GM18951 (cell line): ENCODE measurements around the gene TMEM63C.
"Not testable (repeated sequence)": the region's sequence is repeated elsewhere in the genome, so short reads cannot be mapped to it uniquely, and the experiment has no call there.

Experiments used
- POLR2A ChIP-seq: IDR thresholded peaks from 4 replicates; pipeline ENCODE4 v1.6.1; 2011; ENCODE audit warnings: mild to moderate bottlenecking; ENCODE audit not compliant: insufficient read length, insufficient read depth; ENCODE audit errors: extremely low read depth
- in situ Hi-C: fragments of 300-500 bp; cut with MboI; formaldehyde crosslinking; loops from one replicate; pipeline ENCODE4 v1.12.0; 2022; ENCODE audit warnings: low sequenced_read_pairs, mixed read lengths, inconsistent platforms; ENCODE audit not compliant: unreplicated experiment

Gene TMEM63C

DNA sequence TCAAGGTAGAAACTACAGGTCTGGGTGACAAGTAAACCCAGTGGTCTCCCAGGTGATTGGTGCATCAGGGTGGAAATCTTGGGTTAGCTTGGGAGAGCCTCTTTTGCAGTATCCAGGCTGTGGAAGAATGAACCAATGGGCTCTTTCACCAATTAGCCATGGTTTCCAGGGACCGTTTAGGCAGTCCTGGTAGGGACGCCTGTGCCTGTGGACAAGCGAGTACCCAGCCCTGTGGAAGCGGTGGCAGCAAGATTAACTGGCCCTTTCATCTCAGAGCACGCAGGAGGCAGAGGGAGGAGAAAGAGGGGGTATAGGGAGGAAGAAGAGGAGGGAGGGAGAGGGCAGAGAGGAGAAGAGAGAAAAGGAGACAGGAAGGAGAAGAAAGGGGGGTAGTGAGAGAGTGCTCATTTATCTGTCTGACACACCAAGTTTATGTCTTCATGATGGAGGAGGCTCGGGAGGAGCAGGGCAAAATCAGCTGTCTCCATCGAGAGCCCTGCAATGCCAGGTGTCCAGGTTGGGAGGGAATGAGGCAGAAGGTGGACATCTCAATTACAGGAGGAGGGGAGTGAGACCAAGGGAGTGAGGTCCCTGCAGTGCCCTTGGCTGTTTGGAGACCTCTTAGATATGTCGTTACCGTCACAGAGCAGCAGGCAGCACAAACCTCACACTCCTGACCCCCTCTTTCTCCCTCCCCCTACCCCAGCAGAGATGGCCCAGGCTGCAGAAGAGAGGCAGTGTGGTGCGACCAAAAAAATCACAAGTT, 35.4 kb upstream of the TMEM63C start:
- TF ChIP-seq POLR2A, result no peak
- in situ Hi-C loops, result no loop called here

DNA sequence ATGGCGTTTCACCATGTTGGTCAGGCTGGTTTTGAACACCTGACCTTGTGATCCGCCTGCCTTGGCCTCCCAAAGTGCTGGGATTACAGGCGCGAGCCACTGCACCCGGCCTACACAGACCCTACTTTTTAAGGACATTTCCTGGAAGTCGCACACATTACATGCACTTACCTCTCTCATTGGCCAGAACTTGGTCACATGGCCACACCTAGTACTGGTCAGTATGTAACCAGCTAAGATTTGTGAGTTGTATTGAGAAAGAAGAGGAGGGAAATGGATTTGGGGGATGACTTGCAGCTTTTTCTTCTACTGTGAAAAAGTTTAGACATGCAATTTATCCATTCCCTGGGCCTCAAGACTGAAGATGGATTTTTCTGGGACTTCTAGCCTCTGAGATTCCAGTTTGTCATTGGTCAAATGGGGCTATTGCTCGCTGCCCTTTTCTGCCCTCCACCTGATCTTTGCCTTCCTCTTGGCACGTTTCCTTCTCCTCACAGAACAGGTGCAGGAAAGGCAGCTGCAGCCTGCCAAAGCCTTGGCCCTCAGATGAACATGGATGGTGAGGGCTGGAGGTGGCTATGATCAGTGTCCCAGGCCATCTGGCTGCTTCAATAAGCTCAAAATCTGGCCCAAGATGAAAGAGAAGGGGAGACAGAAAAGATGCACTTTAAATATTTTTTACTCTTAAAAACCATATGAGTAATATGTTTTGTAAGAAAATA, 32.9 kb upstream of the TMEM63C start:
- in situ Hi-C loops, result no loop called here
- TF ChIP-seq POLR2A, result no peak

DNA sequence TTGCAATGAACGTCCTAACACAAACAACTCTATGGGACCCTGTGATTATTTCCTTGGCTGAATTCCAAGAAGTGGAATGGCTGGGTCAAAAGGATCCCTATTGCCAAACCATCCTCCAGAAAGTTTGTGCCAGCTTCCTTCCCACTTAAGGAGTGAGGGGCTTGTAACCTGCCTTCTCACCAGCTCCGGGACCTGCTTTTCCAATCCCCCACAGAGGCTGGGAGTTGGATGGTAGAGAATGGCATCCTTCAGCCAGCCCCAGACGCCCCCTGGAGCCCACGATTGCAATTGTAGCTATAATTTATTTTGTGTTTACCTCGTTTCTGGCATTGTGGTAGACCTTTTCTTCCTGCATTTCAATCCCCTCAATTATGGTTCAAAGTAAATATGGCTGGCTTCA, 30.4 kb upstream of the TMEM63C start:
- in situ Hi-C loops, result no loop called here
- no peak for TF ChIP-seq POLR2A

DNA sequence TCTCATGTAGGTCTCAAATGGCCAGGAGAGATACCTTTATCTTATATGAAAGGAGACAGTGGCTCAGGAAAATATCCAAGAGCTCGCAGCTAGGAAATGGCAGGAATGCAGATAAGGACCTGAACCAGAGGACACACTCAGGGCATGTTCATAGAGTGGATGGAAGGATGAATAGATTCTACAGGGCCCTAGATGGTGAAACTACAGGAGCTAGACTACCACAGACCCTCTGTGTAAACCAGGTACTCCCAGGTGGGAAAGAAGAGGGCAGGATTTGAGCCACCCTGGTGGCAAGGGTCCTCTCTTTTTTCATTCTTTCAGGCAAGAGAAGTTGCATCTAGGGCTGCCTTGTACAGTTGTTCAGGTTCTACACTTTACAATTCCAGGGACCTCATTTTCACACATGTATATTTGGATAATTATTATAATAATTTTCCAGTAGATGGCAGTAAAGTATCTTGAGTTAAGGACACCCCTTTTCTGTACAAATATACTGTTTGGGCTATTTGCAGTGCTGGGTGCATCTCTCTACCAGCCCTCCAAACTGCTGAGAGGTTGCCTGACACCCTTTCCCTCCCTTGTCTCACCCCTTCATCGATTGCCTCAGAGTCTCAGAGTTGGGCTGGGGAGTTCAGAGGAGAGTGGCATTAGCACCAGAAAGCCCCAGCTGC, 29.5 kb upstream of the TMEM63C start:
- in situ Hi-C loops, result no loop called here
- TF ChIP-seq POLR2A, result no peak

DNA sequence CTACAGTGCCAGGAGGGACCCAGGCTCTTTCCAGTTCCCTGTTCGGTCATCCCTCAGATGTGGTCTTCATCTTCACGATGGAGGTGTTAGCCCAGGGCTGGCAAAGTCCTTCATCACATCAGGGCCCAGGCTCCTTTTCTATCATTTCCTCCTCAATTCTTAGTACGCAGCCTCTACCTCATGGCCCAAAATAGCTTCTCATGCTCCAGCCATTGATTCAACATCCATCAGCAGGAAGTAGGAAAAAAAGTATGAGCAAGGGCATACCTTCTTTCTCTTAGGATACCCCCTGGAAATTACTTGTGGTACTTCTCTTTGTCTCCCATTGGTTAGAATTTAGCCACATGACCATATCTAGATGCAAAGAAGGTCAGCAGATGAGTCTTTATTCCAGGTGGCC, 27.8 kb upstream of the TMEM63C start:
- in situ Hi-C loops, result no loop called here
- no peak for TF ChIP-seq POLR2A

DNA sequence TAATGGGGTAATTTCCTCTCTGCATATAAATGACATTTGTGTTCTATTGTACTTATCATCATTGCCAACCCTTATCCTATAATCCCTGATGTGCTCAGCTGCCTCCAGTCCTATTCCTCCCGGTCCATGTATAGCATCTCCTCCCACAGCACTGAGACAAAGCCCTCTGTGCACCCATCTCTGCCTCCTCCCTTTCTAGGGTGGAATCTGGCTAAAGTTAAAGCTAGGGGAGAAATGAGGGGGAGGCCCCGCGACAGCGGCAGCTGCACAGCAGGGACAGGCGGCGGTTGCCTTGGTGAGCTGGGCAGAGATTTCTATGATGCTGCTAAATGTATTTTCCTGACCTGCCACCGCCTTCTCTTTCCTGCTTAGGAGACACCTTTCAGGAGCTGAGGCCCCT, 27.2 kb upstream of the TMEM63C start:
- no peak for TF ChIP-seq POLR2A
- in situ Hi-C loops, result no loop called here

DNA sequence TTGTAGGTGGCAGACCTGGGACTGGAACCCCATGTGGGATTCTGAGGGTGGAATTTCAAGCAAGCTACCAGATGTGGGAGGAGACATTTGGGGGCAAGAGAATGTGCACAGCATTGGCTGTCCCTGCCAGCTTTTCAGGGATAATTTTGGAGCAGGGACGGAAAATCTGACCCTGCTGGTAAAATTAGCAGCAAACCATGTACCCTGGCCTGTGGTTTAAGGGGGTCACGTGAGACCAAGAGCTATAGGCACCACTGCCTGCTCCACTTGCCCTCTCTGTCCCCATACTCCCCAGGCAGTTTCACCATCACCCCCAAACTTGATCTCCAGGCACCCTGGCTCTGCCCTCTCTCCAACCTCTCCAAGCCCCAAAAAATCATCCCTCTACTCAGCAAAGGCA, 26.5 kb upstream of the TMEM63C start:
- in situ Hi-C loops, result no loop called here
- TF ChIP-seq POLR2A, result no peak

DNA sequence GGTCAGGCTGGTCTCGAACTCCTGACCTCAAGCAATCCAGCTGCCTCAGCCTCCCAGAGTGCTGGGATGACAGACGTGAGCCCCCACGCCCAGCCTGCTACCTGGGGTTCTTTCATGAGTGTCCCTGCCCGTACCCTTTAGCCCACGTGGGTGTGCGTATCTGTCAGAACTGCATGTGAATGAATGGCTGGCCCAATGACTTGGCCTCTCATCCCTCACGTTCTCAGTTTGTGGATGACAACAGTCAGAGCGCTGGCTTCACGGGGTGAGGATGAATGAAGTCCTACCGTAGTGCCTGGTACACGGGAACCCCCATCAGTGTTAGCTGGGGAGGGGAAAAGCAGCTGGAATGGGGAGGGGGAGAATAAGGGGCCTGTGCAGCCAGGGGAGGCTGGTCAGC, 23.9 kb upstream of the TMEM63C start:
- in situ Hi-C loops, result no loop called here

DNA sequence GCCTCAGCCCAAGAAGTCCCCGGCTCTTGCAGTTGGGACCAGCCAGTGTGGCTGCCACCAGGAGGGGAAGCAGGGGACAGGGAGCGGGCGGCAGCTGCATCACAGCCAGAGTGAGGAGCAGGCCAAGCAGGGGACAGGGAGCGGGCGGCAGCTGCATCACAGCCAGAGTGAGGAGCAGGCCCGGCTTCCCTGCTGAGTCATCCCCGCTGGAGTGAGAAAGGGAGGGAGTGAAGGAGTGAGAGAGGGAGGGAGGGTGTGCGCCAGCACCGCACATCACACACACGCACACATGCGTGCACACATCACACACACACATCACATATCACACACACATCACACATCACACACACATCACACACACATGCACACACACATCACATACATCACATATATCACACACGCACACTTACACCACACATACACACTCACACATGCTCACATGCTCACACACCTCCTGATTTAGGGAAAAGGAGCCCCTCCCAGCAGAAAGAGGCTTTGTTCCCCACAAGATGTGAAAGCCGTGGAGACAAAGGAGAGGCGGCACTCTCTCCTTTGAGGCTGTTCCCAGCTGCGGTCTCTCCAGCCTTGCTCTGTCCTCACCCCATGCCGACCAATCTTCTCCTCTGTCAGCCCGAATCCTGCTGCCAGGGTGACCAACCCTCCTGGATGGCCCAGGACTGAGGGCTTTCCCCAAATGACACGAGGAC, 23.3 kb upstream of the TMEM63C start:
- TF ChIP-seq POLR2A, result no peak
- in situ Hi-C loops, result no loop called here

More for the DNA sequence above, 23.9 kb upstream of the TMEM63C start:
- no peak for TF ChIP-seq POLR2A

DNA sequence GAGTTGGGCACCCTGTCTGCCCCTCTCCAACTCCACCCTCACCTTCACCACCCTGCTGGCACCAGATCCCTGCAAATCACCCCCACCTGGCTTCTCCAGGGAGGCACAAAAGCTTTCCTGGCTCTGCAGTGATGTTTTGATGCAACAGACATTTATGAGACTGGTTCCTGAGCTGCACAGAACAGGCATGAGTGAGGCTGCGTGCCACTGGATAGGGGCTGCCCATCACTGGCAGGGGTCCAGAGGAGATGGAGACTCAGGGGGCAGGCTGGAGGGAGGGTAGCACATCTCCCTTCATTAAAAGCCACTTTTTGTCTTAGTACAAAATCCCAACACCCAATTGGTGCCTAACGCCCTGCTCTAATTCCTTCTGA, 22.7 kb upstream of the TMEM63C start:
- in situ Hi-C loops, result no loop called here
- TF ChIP-seq POLR2A, result no peak

DNA sequence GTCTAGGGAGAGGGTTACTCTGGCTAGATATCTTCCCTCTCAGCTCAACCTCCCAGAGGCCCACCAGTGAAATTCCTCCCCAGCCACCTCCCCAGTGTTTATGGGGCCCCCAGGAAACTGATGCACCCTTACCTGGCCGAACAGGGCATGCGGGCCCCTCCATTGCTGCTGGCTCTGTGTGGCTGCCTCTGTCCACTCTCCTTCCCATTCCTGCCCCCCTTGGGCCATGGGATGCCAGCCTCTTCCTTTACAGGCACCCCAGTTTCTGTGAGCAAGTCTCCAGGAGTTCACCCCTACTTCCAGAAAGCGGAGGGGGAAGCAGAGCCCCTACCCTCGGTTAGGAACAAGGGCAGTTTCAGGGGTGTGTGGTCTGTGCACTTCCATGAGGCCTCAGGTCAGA, 20.6 kb upstream of the TMEM63C start:
- in situ Hi-C loops, result no loop called here

DNA sequence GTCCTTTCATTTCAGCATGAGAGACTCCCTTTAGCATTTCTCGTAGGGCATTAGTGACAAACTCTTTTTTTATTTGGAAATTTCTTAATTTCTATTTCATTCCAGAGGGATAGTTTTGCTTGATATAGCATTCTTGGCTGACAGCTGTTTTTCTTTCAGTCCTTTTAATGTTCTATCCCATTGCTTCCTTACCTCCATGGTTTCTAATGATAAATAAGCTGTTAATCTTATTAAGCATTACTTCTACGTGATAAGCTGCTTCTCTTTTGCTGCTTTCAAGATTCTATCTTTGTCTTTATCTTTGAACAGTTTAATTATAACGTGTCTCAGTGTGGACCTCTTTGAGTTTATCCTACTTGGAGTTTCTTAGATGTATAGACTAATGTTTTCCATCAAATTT, 11.6 kb upstream of the TMEM63C start:
- in situ Hi-C loops, result no loop called here
- no peak for TF ChIP-seq POLR2A

More for the DNA sequence above, 20.6 kb upstream of the TMEM63C start:
- TF ChIP-seq POLR2A, result no peak

DNA sequence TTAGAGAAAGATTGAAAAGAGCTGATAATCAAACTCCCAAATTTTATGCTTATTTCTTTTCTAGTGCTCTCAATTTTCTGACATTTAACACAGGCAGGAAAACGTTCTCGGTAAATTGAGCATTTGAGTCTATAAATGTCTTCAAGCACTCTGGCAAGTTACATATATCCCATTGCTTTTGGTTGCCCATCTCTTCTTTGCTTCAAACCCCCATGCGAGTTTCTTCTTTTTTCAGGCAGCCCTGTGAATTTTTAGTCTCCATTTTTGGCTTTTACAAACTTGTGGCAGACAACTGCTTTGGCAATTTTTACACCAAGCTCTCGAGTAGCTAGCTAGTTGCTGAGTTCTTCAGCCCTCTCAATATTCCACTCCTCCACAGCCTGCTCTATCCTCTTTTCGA, 8.7 kb upstream of the TMEM63C start:
- in situ Hi-C loops, result no loop called here

DNA sequence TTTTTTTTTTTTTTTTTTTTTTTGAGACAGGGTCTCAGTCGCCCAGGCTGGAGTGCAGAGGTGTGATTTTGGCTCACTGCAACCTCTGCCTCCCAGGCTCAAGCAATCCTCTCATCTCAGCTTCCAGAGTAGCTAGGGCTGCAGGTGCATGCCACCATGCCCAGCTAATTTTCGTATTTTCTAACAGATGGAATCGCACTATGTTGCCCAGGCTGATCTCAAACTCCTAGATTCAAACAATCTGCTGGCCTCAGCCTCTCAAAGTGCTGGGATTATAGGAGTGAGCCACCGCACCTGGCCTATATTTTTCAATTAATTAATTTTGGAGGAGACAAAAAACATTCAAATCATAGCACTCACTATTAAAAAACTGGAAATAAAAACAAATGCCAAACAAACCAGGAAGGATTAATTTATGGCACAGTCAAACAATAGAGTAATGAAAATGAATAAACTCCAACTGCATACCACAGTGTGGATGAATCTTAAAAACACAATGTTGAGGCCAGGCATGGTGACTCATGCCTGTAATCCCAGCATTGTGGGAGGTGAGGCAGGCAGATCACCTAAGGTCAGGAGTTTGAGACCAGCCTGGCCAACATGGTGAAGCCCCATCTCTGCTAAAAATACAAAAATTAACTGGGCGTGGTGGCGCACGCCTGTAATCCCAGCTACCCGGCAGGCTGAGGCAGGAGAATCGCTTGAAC, 7.5 kb upstream of the TMEM63C start:
- in situ Hi-C loops, result not testable (repeated sequence)

More for the DNA sequence above, 8.7 kb upstream of the TMEM63C start:
- TF ChIP-seq POLR2A, result no peak
